CD4-positive, alpha-beta T cell treated with Interleukin-4 for 1 hour (primary cell): ENCODE results near the gene DAP.

ENCODE experiments used
- DNase-seq, 2 donors: peaks; one replicate each; pipeline ENCODE4 v3.0.0-alpha.2; 2020 to 2022

DAP gene

GRCh38 chr5:10760096-10760920 lies 726 bp downstream of the DAP start:
- peak in 1 of 2 donors; percentile 15 for DNase-seq

- no peak for DNase-seq
Measured at GRCh38 chr5:10759111-10759510, 1.9 kb downstream of the DAP start.

GRCh38 chr5:10757922-10758555 lies 3.0 kb downstream of the DAP start:
- DNase-seq = no peak

GRCh38 chr5:10757043-10757442 lies 4.0 kb downstream of the DAP start:
- no peak for DNase-seq

DNA sequence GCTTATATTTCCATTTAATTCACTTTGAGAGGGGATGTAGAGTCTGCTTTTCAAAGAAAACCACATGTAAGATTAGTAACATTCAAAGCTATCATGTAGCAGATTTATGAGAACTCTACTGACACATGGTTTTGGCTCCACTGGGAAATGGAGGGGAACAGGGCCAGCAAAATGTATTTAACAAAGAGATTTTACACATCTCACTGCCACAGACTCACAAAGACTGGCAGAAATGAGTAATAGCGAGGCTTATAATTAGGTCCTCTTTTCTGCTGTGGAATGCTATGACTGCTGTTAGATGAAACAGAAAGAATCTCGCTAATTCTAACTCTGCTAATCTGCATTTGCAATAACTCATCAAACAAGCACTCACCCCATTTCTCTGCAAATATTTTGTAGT lies 4.5 kb downstream of the DAP start:
- no peak for DNase-seq

DNA sequence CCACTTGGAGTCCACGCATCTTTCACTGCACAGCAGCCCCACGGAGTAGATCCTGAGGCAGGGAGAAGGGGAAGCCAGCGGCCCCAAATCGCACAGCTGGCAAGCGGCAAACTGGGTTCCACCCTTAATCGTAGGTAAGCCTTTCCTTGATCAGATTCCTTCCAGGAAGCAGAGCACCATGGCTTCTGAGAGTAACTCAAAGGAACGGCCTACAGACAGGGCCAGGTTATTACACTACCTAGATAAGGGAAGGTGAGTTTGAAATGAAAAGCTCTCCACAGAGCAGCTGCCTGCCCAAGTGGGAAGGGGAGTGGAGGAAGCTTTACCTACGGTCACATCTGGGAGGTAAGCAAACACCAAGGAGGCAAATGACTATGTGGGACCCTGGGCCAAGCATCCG lies 7.9 kb downstream of the DAP start:
- DNase-seq = no peak

DNA sequence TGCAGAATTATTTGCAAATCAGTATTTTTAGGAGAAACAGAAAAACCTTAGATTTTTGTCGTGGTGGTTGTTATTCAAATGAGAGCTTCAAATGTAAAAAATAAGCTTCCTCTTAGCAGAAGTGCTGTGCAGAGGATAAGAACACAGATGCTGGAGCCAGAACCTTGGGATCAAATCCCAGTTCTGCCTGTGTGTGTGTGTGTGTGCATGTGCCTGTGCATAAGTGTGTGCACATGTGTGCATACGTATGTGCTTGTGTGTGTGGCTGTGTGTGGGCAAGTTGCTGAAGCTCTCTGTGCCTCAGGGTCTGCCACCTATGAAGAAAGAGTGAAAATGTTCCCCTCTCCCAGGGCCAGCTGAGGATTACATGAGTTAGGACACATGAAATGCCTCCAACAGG lies 8.6 kb downstream of the DAP start:
- no peak for DNase-seq

GRCh38 chr5:10750909-10751308 lies 10.1 kb downstream of the DAP start:
- DNase-seq = no peak

- no peak for DNase-seq
Measured at GRCh38 chr5:10747678-10748622, 13.1 kb downstream of the DAP start.

DNA sequence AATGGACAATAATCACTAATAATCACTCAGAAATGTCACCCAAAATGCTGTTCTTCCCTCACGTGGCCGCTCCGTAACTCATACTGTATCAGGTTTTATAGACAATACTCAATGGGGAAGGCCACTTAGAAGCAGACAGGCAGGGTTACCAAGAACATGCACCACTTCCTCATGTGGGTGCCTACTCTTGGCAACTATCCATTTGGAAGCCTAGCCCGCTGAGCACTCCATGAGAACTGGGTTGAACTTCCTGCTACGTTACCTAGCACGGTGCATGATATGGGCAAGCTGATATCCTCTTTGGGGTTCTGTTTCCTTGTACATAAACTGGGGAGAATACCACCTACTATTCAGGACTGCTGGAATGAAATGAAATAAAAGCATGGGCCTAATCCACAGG lies 14.3 kb downstream of the DAP start:
- peak in 1 of 2 donors; percentile 20 for DNase-seq

GRCh38 chr5:10745133-10745532 lies 15.9 kb downstream of the DAP start:
- DNase-seq = no peak

DNA sequence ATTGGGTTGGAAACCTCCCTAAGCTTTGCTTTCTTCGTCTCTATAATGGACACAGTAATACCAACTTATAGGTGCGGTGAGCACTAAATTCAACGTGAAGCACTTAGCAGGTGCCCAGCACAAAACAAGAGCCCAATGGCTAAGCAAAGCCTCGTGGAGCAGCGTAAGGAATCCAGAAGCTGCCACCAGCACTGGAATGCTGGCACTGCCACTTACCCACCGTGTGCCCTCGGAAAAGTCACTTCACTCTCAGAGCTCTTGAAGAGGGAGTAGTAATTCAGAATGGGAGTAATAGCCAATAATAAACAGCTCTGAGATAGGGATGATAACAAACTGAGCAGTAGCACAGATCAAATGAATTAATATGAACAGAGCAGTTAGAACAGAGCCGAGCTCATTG lies 16.4 kb downstream of the DAP start:
- no peak for DNase-seq

- DNase-seq = no peak
Measured at GRCh38 chr5:10743951-10744350, 17.1 kb downstream of the DAP start.

GRCh38 chr5:10743526-10743925 lies 17.5 kb downstream of the DAP start:
- no peak for DNase-seq

DNA sequence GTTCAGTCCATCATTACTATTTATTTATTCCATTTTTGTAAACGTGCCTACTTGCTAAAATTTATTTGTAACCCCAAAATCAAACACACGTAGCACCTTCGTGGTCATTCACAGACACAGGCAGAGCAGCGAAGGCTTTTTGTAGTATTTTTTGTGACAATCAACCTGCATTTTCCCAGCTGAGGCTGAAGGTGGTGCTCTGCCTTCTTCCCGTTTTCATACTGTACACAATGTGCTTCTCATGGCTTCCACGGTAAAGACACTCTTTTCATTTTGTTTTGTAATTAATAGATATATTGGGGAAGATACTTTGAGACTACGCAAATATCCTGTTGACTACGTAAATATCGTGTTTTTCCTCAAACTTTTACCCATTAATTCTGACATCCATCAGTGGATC lies 19.4 kb downstream of the DAP start:
- DNase-seq = no peak

- no peak for DNase-seq
Measured at GRCh38 chr5:10740384-10740783, 20.6 kb downstream of the DAP start.

DNA sequence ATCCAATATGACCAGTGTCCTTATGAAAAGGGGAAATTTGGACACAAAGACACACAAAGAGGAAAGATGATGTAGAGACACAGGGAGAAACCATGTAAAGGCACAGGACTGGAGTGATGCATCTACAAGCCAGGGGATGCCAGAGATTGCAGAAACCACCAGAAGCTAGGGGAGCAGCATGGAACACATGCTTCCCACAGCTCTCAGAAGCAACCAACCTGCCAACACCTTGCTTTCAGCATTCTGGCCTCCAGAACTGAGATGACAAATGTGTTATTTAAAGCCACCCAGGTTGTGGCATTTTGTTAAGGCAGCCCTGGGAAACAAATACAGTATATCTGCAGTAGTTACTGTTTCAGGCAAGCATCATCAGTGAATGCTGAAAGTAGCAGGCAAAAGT lies 23.2 kb downstream of the DAP start:
- no peak for DNase-seq

DNA sequence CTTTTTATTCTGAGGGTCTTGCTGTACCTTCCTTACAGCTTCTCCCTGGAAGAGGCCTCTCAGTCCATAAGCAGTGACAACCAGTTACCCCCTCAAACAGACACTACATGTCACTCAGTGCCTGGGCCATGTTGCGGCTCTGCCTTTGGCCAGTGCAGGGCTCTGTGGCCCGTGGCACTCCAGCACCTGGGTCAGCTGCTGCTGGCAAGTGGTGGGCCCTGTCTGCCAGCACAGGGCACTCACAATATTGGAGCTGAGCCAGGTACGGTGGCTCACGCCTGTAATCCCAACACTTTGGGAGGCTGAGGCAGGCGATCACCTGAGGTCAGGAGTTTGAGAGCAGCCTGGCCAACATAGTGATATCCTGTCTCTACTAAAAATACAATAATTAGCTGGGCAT lies 24.2 kb downstream of the DAP start:
- no peak for DNase-seq

DNA sequence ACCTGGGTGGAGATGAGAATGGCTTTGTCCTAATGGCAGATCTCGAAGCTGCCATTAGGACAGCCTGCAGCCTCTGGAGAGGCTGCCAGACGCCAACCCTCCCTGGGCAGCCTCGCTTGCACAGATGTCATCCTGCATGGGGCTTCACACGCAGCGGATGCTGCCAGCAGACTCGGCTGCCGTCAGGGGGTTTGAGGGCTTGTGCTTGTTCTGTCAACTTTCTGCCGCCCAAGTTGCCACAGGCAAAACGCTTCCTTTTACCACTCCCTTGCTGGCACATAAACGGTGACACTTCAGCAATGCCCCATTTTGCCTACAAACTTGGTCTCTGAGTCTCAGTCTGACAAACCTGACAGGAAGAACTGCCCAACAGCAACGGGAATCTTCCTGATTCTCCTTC lies 24.7 kb downstream of the DAP start:
- DNase-seq = no peak

- peak in 1 of 2 donors; percentile 60 for DNase-seq
Measured at GRCh38 chr5:10735569-10736276, 25.3 kb downstream of the DAP start.

GRCh38 chr5:10734832-10735523 lies 26.1 kb downstream of the DAP start:
- no peak for DNase-seq

DNA sequence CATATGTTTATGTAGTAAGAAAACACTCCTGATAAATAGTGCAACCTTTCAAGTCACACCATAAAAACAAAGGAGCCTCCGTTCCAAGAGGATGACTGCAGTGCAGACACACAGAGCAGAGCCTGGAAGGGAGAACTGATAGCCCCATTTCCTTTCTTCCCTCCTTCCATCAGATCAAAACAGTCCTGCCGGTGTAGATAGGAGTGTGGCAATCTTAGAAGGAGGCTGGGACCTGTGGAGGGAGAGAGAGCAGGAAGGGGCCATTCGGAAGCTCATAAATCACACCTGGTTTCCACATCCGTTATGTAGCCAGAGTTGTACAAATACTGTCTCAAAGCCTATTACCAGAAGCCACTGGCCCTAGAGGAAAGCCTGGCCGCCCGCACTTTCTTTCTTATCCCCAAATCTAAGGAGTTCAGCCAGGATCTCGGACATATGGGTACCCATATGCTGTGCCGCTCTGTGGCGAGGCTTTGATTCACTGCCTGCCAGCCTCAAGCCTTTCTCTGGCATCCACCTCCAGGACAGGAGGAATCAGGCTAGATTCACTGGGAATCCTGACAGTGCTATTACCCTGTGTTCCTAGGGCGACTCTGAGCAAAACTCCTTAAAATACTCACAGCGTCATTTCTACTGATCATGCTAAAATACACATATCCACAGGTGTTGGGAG lies 26.9 kb downstream of the DAP start:
- DNase-seq = no peak
